GM13976 (cell line): Measurements from ENCODE around the gene UBXN4.
A peak's percentile ranks its signal among the peaks of the same experiment; 100 is the strongest.
"Not testable (repeated sequence)": the region's sequence is repeated elsewhere in the genome, so short reads cannot be mapped to it uniquely, and the experiment has no call there.

Experiments
- DNase-seq: peaks from one replicate; pipeline ENCODE4 v3.0.0; 2012; ENCODE audit warnings: low spot score
- CTCF ChIP-seq: IDR thresholded peaks from 2 replicates; pipeline ENCODE4 v1.5.1; 2012; ENCODE audit warnings: borderline replicate concordance, mild to moderate bottlenecking; ENCODE audit not compliant: insufficient read depth; ENCODE audit errors: extremely low read depth, missing control alignments, control extremely low read depth
- in situ Hi-C: fragments of 300-500 bp; cut with MboI; formaldehyde crosslinking; loops from one replicate; pipeline ENCODE4 v1.12.0; 2022; ENCODE audit warnings: low sequenced_read_pairs, mixed read lengths, inconsistent platforms; ENCODE audit not compliant: unreplicated experiment

Gene UBXN4

GRCh38 chr2:135792401-135793150 is 50.9 kb downstream of the UBXN4 start:
- DNase-seq: no peak
- TF ChIP-seq CTCF: no peak
- in situ Hi-C loops: no loop called here

DNA sequence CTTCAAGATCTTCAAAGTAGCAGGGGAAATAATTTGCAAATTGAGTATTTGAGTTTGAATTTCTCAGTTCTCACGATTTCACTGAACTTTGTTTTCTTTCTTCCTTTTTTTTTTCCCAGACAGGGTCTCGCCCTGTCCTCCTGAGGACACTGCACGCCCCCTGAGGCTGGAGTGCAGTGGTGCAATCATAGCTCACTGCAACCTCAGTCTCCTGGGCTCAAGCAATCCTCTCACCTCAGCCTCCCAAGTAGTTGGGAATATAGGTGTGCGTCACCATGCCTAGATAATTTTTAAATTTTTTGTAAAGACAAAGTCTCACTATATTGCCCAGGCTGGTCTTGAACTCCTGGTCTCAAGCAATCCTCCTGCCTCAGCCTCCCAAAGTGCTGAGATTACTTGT is 54.0 kb downstream of the UBXN4 start:
- DNase-seq, in situ Hi-C loops: not testable (repeated sequence)

- in situ Hi-C loops: no loop called here
- no peak for DNase-seq
- no peak for TF ChIP-seq CTCF
Measured at GRCh38 chr2:135796606-135797005, 55.0 kb downstream of the UBXN4 start.

DNA sequence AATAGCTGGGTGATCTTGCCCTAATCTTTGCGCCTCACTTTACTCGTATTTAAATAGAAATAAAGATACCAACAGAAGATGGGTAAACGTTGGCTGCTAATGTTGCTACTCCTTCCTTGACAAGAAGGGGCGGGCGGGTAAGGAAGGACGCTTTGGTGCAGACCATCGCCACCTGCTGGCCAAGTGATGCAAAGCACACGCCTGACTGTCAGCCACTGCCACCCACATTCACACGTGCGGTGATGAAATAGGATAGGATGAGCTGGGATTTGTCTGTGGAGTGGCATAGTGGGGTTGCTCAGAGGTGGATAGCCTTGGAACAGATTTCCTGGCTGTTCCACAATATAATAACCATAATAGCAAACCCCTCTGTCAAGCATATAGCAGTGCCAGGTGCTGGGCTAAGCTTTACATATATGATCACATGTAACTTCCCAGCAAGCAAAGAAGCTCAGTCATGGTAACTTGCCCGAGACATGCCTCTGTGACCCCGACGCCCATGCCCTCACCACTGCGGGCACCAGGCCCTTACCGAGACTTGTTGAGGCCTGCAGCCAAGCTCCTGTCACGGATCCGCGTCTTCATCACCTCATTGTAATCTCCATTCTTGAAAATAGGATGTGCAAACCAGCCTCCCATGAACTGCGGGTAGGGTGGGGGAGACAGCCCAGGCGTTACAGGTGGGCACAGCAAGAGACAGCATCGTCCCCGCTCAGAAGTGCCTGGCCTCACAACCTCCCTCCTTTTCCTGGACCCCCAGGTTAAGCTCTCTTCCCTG is 56.0 kb downstream of the UBXN4 start:
- in situ Hi-C loops: no loop called here
- TF ChIP-seq CTCF: peak; percentile 92
- peak; percentile 87 for DNase-seq

GRCh38 chr2:135798275-135798705 is 56.6 kb downstream of the UBXN4 start:
- no peak for DNase-seq
- TF ChIP-seq CTCF: no peak
- in situ Hi-C loops: no loop called here

DNA sequence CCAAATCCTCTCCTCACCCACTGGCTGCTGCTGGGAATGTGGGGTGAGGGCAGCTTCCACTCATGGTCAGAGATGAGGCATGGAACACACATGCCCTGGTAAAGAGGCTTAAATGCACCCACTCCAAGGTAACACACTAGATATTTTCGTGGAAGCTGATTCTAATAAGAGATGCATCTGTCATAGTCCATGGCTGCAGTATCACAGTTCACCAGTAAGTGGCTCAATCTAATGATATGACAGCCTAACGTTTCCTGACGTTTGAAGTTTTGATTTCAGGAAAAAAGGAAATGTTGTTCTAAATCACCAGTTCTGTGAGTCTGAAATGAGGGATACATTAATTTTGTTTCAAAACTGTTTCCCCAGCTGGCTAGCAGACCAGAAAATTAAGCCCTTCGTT is 57.1 kb downstream of the UBXN4 start:
- DNase-seq: no peak
- in situ Hi-C loops: no loop called here
- TF ChIP-seq CTCF: no peak

DNA sequence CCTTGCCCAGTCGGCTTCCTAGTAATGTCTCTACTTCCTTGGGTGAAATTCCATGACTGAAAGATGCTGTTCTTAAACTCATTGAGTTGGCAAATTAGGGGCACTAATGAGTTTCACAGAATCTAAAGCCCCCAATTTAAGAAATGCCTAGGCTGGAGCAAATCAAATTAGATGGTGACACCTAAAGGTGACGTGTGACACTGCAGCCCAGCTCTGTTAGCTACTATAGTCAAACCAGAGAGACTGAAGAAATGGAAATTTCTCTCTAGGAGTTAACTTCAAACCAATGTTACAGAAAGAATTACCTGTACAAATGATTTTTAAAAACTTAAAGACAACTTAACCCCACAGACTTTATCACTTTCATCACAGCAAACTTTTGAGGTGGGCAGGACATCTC is 58.1 kb downstream of the UBXN4 start:
- no peak for DNase-seq
- TF ChIP-seq CTCF: no peak
- in situ Hi-C loops: no loop called here
